8988T (cell line): ENCODE data around the gene ITGA11.

Experiments used
- DNase-seq: peaks from one replicate; pipeline ENCODE4 v3.0.0; 2011

Gene ITGA11

DNA sequence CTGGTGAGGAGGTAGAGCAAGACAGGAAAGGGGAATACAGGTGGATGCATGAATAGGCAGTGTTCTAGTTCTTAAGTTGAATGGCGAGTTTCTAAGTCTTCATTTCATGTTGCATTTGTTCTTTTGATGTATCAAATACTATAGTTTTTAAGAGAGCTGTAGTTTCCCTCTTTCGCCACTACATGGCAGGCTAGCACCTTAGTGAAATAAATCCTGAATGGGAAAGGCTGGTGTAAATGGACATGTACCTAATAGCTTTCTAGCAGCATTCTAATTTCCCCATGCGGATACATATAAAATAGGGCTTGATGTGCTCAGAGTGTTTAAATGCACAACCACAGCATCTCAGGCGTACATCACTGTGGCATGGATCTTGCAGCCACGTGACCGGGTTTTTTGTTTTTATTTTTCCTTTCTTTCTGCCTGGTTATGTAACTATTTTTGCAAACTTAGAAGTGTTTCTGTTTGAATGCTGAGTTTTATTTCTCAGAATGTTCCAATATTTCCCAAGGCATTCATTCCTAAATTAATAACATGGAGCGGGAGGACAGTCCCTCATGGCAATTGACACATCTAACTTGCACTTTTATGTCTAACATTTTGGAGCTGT lies 178.9 kb downstream of the ITGA11 start:
- no peak for DNase-seq

DNA sequence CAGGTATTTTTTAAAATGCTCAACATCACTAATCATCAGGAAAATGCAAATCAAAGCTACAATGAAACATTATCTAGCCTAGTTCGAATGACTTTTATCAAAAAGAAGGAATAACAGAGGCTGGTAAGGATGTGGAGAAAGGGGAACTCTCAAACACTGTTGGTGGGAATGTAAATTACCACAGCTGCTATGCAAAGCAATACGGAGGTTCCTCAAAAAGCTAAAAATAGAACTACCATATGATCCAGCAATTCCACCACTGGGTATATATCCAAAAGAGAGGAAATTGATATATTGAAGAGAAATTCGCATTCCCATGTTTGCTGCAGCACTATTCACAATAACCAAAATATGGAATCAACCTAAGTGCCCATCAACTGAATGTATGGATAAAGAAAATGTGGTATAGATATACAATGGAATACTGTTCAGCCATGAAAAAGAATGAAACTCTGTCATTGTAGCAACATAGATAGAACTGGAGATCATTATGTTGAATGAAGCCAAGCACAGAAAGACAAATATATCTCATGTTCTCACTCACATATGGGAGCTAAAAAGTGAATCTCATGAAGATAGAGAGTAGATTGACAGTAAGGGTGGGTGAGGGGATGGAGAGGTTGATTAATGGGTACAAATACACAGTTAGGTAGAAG lies 182.8 kb downstream of the ITGA11 start:
- DNase-seq = no peak
